LNCAP (cell line): Measurements from ENCODE around the gene SLC2A11.

Experiments
- TF ChIP-seq, protein P1 (sequence below): fragments of 450-650 bp; IDR thresholded peaks from 2 replicates; pipeline ENCODE4 v1.5.1; 2017; ENCODE audit warnings: mild to moderate bottlenecking

Gene SLC2A11

GRCh38 chr22:23838681-23839468 is 18.8 kb upstream of the SLC2A11 start, which contains the start of gene DERL3:
TSS of gene DERL3 (minus strand) at chr22:23839006. CDS start at chr22:23838987, 19 bp downstream.
- TF ChIP-seq, protein P1, sequence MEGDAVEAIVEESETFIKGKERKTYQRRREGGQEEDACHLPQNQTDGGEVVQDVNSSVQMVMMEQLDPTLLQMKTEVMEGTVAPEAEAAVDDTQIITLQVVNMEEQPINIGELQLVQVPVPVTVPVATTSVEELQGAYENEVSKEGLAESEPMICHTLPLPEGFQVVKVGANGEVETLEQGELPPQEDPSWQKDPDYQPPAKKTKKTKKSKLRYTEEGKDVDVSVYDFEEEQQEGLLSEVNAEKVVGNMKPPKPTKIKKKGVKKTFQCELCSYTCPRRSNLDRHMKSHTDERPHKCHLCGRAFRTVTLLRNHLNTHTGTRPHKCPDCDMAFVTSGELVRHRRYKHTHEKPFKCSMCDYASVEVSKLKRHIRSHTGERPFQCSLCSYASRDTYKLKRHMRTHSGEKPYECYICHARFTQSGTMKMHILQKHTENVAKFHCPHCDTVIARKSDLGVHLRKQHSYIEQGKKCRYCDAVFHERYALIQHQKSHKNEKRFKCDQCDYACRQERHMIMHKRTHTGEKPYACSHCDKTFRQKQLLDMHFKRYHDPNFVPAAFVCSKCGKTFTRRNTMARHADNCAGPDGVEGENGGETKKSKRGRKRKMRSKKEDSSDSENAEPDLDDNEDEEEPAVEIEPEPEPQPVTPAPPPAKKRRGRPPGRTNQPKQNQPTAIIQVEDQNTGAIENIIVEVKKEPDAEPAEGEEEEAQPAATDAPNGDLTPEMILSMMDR = no peak

GRCh38 chr22:23840026-23840425 is 17.6 kb upstream of the SLC2A11 start:
- TF ChIP-seq, protein P1 = no peak

GRCh38 chr22:23841292-23841691 is 16.4 kb upstream of the SLC2A11 start:
- TF ChIP-seq, protein P1 = no peak

DNA sequence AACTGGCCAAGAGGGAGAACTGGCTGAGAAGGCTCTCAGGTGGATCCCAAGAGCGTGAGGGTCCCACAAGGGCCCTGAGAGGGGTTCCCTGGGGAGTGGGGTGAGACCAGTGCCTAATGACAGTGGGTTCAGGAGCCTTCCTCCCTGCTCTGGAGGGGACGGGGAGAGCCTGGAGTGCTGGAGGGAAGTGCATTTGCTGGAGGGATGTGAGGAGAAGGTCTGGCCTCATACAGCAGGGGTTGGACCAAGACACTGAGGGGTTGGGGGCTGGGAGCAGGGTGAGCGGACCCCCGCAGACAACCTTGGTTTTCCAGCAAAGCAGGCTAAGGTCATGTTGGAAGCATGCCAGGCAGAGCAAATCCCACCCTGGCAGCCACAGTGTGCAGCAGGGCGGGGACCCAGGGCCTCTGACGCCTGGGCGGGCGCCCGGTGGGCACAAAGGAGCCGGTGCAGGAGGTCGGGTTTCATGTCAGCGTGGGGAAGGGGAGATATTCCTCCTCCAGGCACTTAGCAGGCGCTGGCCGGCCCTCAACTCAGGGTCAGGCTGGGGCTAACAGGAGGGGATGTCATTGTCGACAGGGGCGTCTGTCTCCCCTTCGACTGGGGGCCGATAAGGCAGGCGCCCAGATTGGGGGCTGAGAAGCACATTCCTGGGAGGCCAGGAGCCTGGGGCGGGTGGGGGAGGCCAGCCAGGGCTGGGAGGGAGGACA is 15.8 kb upstream of the SLC2A11 start:
- TF ChIP-seq, protein P1 = no peak

- TF ChIP-seq, protein P1 = no peak
Measured at GRCh38 chr22:23842599-23842998, 15.1 kb upstream of the SLC2A11 start.

- TF ChIP-seq, protein P1 = no peak
Measured at GRCh38 chr22:23844739-23845202, 12.9 kb upstream of the SLC2A11 start.

DNA sequence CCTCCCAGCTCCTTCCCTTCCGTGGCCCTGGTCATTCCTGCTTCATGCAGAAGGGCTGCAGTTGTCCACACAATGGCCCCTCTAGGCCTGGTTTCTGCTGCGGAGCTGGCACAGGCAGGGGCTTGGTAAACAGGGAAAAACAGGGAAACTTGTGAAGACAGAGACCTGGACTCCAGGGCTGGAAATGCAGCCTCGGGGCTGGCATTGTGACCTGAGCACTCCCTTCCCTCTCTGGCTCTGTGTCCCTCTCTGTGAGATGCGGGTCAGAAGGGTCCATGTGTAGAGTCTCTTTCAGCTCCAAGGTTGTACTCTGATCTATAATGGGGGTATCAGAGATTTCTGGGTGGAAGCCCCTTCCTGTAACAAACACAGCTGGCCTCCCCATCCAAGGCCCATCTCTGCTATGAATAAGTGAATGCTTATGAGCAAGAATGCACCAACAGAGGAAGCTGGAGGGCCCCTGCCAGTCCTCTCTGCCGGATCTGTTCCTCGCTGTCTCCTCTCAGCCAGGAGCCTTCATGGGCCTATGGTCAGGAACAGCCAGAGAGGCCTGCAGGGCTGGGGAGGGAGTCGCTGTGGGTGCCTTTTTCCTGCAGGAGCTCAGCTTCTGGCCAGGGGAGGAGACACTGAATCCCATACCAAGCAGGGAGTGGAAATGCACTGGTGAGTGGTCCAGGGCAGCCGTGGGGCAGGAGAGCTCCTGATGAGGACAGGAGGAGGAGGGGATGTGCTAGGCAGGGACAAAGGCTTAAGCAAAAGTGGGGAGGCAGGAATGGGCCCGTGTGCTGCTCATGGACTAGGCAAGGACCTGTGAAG is 12.2 kb upstream of the SLC2A11 start:
- TF ChIP-seq, protein P1 = no peak
